HG02885 (cell line): ENCODE results near the gene ZG16B.

Experiments
- ATAC-seq: cut with Tn5 transposase; IDR thresholded peaks from one replicate; pipeline ENCODE4 v1.9.1; 2021; ENCODE audit warnings: mild to moderate bottlenecking; ENCODE audit not compliant: unreplicated experiment, poor library complexity

ZG16B gene

DNA sequence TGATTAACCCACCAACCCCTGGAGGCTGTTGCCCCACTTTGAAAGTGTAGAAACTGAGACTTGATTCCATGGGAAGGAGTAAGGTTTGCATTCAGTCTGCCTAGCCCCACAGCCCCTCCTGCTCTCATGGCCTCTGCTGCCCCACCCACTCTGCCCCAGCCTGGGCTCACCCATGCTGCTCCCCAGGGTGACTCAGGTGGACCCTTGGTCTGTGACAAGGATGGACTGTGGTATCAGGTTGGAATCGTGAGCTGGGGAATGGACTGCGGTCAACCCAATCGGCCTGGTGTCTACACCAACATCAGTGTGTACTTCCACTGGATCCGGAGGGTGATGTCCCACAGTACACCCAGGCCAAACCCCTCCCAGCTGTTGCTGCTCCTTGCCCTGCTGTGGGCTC lies 25.4 kb upstream of the ZG16B start:
- ATAC-seq: no peak

DNA sequence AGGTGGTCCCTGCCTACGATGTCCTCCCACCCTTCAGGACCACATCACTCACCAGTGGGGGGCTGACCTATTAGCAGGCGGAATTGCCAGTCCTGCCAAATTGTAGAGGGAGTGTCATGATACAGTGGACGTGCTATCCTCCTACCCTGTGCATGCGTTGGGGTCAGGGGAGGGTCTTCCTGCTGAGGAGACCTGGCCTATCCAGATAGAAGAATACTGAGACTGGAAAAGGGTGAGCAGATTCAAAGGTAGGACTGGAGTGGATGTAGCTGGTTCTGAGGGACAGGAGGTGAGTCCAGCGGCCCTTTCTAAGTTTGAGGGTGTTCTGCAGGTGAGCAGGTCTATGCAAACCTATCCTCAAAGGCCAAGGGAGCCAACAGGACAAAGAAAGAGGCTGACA lies 23.8 kb upstream of the ZG16B start:
- no peak for ATAC-seq

DNA sequence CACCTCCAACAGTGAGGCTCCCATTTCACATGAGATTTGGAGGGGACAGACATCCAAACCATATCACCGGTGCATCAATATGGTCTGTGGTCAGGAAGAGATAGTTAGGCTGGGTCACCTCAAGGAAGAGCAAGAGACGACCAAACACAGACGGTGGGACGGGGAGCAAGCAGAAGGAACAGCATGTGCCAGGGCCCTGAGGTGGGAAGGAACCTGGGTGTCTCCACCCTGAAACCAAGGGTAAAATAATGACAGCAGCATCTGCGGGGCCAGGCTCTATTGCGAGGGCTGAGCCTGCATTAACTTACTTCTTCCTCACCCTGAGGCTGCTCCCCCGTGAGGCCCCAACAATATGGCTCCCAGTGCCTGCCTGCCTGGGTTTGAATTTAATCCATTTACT lies 21.9 kb upstream of the ZG16B start:
- ATAC-seq: no peak

DNA sequence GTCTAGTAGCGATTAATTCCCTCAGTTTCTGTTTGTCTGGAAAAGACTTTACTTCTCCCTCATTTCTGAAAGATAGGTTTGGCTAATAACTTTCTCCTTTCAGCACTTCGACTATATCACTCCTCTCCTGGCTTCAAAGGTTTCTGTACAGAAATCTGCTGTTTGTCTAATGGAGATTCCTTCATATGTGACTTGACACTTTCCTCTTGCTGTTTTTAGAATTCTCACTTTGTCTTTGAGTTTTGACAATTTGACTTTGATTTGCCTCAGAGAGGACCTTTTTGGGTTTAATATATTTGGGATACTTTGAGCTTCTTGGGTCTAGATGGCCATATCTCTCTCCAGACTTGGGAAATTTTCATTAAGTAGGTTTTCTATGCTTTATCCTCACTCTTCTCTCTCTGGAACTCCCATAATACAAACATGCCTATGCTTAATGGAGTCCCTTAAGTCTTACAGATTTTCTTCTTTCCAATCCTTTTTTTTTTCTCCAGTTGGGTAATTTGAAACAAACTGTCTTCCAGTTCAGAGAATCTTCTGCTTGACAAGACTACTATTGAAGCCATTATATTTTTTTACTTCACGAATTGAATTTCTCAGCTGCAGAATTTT lies 20.8 kb upstream of the ZG16B start:
- ATAC-seq: no peak

DNA sequence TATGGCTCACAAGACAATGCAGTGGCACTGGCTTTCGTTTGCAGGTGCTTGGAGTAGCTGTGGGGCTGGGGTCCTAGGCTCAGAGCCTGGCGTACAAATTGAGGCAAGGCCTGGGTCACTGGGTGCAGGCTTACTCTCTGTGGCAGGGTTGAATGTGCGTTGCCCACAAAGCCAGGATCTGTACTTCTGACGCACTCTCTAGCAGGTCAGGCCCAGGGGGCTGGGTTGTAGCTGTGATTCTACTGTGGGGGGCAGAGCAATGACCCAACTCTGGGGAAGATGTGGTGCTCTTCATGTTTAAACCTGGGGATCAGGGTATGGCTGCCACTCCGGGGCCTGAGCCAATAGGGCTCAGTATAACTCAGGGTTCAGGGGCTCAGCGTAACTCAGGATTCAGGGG lies 19.5 kb upstream of the ZG16B start:
- ATAC-seq: no peak

DNA sequence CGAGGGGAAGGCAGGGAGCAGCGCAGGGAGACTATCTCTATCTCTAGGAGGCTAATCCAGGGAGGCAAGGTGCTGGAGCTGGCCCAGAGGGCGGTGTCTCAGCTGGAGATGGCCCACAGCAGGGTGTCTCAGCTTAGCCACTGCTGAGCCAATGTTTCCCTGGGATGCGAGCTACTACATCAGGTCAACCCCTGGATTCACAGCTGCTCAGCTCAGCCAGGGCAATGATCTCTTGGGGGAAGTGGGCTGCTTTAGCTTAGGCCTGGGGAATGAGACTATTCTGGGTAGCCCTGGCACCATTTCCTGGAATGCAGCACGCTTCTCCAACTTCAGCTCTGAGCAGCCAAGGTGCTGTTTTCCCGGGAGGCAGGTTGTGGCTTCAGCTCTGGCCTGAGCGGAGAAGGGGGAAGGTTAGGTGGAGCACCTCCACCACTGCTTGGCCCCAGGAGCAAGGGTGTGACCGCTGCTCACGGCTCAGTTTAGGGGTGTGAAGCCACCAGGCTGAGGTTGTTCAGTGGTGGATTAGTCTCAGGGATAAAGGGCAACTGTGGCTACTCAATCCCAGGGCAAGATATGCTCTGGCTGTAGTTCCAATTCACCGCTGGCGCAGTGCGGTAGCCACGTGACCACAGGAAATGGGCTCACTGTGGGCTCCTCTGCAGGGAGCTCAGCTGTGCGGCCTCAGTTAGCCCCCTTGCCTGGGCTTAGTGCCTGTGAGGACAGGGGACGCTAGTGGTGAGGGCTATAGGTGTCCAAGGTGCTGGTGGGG lies 18.2 kb upstream of the ZG16B start:
- ATAC-seq: no peak

DNA sequence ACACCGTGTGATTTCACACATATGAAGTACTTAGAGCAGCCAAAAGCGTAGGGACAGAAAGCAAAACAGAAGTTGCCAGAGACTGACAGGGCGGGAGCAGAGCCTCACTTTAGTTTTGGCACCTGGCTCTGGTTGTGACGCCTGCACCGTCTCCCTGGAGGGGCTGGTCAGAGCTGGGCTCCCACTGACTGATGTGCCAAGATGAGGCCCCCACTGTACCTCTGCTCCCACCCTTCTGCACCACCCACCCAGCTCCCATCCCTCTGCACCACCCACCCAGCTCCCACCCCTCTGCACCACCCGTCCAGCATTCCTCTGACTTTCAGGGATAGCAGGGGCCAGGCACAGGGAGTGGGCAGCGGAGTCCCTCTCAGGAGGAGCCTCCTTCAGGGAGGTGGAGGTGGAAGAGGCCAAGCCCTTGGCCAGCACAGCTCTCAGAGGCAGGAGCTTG lies 16.3 kb upstream of the ZG16B start:
- ATAC-seq: no peak

DNA sequence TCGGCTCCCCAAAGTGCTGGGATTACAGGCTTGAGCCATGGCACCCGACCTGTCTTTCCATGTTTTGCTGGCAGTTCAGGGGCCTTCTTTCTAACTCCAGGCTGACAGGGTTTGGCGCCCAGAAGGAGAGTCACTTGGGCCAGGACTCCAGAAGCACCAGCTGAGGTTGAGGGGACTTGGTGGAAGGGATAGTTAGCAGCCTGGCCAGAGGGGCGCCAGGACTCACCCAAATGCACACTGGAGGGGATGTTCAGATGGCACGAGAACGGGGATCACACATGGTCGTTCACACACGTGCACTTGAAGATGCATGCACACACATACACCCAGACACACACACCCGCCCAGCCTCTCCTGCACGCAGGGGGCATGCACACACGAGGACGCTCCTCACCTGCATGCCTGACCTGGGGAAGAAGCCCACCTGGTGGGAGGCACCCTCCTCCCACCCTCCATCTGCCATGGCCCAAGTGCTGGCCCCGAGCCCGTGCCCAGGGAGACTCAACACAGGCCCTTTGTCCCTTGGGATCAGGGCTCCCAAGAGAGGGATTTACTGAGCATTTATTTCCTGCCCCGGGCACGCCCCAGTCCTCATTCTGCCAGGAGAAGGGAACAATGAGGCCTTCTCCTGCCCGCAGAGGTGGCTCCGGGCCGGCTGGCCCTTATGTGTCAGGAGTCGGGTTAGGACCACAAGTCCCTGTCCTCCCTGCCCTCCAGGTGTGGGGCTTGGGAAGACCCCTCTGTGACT lies 15.4 kb upstream of the ZG16B start:
- ATAC-seq: no peak

DNA sequence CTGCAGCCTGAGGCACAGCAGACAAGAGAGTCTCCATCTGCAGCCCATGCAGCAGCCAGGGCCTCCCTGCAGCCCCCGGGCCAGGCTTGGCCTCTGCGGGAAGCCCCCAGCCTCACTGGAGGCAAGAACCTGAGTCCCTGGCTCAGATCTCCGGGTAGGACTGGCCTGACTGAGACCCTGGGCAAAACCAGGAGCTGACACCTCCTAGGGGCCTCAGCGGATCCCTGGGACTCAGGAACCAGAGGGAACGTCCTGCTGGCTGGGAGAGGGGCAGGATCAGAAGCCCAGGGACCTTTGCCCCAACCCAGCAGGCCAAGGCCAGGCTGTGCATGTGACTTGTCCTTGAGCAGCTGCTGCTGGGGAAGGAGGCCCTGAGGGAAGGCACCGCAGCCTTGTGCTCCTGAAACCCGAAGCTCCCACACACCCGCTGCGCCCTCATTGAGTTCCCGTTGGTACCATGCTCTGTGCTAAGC lies 14.8 kb upstream of the ZG16B start:
- no peak for ATAC-seq

DNA sequence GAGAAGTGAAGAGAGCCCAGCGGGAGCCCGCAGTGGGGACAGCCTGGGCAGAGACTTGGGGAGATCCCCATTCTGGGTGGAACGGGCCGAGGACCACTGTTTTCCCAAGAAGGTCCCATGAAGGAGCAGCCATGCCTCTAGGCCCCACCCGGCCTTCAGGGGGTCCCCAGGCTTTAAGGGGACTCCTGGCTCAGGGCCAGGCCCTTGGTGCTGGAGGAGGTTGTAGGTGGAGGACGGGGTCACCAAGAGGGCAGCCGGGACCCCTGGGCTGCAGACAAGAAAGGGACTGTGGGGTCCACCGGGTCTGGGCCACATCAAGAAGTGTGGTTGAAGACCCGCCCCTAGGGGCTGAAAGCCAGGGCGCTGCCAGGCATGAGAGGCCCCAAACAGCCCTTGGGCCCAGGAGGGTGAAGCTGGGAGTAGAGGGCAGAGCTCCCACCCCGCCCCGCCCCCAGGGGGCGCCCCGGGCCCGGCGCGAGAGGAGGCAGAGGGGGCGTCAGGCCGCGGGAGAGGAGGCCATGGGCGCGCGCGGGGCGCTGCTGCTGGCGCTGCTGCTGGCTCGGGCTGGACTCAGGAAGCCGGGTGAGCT lies 13.3 kb upstream of the ZG16B start, which contains the start of gene PRSS21:
TSS of gene PRSS21 (plus strand) at position 487 of the 589 bp plus-strand sequence. CDS start at position 519, 32 bp downstream.
- no peak for ATAC-seq

DNA sequence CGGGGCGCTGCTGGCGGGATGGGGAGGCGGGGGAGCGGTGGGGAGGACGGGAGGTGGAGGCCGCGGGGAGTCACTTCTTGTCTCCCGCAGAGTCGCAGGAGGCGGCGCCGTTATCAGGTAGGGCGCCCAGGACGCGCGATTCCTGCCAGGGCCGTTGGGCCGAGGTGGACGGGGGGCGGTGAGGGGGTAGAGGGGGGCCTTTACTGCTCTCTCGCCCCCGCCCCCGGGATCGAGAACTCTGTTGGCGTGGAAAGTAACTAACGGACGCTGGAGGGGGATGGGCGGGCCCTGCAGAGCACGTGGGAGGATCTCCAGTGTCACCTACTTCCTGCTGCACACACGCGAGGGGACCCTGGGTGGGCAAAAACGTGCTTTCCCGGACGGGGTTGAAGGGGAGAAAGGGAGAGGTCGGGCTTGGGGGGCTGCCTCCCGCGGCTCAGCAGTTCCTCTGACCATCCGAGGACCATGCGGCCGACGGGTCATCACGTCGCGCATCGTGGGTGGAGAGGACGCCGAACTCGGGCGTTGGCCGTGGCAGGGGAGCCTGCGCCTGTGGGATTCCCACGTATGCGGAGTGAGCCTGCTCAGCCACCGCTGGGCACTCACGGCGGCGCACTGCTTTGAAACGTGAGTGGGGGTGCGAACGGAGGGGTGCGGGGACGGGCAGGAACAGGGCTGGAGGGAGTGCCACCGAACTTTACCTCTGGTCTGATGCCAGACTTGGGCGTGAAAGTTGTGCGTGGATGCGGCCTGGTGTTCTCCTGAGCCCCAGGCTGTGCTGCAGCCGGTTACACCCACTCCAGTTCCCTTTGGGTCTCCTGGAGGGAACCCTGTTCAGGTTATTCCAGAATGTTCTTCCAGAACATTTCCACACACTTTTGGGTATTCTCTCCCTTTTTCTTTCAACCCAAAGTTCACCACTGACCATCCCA lies 12.5 kb upstream of the ZG16B start:
- ATAC-seq: no peak

DNA sequence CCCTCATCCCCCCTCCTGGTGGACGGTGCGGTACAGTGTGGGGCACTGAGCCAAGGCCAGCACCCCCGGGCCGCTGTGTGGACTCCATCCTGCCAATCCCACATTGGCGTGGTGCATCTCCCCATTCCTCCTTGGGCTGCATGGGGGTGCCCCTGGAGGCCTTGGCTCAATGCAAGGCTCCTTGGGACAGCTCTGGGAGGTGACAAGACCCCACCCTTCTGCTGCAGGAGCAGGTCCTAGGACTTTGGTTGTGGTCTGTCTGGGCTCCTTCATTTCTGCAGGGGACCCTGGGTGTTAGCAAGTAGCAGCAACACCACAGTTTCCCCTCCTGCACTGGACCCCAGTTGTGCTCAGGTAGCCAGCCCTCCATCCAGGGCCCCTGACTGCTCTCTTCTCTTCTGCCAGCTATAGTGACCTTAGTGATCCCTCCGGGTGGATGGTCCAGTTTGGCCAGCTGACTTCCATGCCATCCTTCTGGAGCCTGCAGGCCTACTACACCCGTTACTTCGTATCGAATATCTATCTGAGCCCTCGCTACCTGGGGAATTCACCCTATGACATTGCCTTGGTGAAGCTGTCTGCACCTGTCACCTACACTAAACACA lies 11.7 kb upstream of the ZG16B start:
- ATAC-seq: no peak

DNA sequence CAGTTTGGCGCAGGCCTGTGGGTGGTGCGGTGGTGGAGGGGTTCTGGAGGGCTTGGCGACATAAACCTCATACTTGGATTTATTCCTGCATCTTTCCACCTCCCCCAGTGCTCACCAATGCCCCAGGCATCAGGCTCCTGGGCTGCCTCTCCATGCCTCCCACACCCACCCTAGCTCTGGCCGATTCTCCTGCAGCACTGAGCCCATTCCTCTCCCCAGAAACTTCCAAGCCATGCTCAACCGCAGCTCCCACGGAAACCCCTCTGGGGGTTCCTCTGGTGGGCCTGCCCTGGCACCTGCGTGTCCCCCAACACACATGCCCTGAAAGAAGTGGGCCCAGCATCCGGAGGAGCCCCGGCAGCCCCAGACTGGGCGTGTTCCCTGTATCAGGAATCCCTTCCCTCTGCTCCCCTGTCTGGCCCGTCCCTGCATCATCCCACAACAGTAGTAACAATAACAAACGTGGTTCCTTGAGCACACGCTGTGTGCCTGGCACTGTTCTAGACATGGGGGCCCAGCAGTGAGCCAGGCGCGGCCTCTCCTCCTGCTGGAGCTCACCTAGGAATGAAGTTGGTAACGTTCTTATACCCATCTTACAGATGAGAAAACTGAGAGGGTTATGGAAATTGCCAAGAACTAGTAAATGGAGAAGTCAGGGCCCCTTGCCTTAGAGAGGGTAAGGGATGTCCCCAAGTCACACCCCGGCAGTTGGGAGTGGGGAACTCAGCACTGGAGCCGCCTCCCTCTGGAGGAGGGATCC lies 10.7 kb upstream of the ZG16B start:
- no peak for ATAC-seq

DNA sequence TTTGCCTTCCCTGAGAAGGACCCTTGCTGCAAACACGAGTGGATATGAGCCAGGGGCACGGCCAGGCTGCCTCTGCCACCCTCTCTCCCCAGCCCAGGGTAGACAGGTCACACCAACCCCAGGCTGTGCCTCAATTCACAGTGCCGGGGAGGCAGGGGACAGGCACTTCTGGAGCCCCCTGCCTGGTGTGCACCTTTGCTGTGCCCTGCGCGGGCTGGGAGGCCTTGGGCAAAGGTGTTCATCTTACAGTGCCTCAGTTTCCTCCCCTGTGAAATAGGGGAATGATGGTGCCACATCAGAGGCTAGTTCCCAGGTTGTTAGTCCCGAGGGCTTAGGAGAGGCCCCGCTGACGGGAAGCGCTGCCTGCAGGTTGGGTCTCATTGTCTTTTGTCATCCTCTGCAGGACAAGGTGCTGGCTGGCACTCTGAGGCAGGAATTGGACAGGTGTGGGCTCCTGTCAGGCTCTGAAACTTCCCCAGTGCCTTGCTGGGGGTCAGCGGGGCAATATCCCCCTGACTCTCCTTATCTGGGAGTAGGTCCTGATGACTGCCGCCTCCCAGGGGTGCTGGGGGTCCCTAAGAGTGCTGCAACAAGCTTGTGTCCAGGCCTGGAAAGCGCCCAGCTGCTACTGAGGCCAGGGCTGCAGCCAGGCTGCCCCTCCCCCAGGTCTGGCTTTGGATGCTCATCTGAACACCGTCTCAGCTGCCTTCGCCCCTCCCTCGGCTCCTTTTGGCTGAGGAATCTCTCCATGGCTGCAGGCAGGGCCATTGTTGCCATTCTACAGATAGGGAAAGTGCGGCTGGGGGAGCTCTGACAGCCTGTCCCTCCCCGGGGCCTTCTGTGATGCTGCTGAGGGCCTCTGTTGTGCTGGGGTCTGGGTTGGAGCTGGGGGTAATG lies 9.9 kb upstream of the ZG16B start:
- no peak for ATAC-seq

DNA sequence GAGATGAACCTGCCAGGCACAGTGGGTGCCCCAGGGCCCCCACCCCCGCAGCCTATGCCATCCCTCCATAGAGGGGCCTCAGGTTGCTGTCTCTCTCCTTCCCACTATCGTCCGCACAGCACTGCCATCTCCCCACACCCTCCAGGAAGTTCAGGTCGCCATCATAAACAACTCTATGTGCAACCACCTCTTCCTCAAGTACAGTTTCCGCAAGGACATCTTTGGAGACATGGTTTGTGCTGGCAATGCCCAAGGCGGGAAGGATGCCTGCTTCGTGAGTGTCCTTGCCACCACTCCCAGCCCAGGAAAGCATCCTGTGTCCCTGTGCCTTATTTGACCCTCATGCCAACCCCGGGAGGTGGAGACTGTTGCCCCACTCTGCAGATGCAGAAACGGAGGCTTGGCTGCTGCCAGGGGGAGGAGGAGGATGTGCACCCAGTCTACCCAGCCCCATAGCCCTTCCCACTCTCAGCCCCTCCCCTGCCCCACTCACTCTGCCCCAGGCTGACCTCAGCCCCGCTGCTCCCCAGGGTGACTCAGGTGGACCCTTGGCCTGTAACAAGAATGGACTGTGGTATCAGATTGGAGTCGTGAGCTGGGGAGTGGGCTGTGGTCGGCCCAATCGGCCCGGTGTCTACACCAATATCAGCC lies 9.1 kb upstream of the ZG16B start:
- no peak for ATAC-seq

DNA sequence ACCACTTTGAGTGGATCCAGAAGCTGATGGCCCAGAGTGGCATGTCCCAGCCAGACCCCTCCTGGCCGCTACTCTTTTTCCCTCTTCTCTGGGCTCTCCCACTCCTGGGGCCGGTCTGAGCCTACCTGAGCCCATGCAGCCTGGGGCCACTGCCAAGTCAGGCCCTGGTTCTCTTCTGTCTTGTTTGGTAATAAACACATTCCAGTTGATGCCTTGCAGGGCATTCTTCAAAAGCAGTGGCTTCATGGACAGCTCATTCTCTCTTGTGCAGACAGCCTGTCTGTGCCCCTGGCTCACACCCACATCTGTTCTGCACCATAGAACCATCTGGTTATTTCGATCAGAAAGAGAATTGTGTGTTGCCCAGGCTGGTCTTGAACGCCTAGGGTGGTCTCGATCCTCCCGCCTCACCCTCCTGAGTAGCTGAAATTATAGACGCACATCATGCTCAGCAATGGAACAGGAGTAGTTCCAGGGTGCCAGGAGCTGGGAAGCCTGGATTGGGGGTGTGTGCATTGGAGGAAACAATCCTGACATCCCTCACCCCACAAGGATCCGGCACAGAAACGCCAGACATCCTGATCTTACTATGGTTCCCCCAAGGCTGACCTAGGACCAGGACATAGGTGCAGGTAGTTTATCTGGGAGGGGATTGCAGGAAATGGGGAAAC lies 8.5 kb upstream of the ZG16B start:
- no peak for ATAC-seq

DNA sequence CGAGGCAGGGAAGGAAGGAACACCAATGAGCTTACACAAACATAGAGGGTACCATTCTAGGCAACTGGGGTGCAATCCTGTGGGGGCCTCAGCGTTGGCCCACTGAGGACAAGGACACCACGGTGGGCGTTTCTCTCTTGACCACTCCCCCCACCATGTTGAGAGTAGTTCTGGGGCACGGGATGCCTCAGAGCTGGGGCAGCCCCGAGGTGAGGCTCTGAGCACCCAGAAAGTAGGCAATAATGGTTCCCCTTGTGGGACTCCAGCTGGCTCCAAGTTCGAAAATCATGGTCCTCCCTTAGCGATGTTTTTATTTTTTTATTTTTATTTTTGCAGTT lies 8.0 kb upstream of the ZG16B start:
- no peak for ATAC-seq
